Right lung (tissue), 5 donors: ENCODE data around the gene ADRA2A. TPM values are rescaled to one million over a fixed set of nuclear protein-coding genes. Genes with fewer than 3 reads are reported as not detected.

Experiments
- DNase-seq, 2 donors: peaks; one replicate each; pipeline ENCODE4 v3.0.0-alpha.2; 2013
- polyA plus RNA-seq, 5 donors: library from polyadenylated mRNA; unstranded; fragments of 120-200 nt; gene quantifications; one replicate each; pipeline versions ENCODE4 v1.2.1 to v1.2.3, GENCODE V29; 2013; ENCODE audit warnings: inconsistent platforms in 1 of 5, low replicate concordance in 1 of 5; ENCODE audit not compliant: insufficient read length in 5 of 5, insufficient read depth in 1 of 5

The ADRA2A gene
- polyA plus RNA-seq, 5 donors = 0.29 to 0.91 (median 0.33) TPM

DNA sequence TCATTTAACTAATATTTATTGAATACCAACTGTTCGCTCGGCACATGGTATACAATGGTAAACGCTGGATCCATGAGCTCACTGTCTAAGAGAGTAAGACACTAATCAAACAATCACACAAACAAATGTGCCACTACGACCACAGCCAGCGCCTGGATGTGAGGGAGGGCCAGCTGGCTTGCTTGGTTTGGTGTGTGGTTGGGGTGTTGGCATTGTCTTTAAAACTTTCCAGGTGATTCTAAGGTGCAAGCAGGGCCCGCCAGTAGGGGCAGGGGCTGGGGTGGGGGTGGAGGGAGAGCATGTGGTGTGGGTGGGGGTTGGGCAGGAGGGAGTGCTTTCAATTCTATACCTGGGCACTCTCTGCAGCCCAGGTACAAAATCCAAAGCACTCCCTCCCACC, 31.6 kb downstream of the ADRA2A start:
- no peak for DNase-seq

- peak in 1 of 2 donors; percentile 5 for DNase-seq
These were observed 32.8 kb downstream of the ADRA2A start for GRCh38 chr10:111109501-111110242.

DNA sequence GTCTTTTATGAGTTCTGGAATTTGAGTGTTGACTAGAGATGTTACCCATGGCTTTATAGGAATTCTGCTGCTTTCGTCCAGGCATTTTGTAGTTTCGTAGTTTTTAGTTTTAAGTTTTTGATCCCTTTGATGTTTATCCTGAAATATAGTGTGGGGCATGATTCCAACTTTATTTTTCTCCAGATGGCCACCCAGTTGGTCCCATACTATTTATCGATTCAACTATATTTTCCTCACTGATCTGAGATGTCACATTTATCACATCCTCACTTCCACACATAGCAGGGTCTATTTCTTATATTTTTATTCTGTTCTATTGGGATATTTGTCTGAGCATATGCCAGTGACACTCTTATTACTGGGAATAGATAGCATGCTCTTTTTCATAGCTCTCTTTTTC, 33.9 kb downstream of the ADRA2A start:
- no peak for DNase-seq

DNA sequence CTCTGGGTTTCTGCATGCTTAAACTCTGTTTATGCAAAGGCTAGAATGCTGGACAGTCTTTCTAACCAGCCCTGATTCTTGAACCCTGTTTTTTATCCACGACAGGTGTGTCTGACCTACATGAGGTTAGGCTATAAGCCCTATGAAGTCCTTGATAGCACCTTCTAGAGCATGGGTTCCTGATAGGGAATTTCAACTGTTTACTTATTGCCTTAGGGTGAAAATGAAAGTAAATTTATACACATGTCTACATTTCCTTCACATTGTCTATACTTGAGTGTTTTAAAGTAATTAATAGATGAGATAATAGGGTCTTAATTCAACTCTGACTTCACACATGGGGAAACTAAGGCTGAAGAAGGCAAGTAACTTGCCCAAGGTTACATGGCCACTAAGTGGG, 35.5 kb downstream of the ADRA2A start:
- no peak for DNase-seq

DNA sequence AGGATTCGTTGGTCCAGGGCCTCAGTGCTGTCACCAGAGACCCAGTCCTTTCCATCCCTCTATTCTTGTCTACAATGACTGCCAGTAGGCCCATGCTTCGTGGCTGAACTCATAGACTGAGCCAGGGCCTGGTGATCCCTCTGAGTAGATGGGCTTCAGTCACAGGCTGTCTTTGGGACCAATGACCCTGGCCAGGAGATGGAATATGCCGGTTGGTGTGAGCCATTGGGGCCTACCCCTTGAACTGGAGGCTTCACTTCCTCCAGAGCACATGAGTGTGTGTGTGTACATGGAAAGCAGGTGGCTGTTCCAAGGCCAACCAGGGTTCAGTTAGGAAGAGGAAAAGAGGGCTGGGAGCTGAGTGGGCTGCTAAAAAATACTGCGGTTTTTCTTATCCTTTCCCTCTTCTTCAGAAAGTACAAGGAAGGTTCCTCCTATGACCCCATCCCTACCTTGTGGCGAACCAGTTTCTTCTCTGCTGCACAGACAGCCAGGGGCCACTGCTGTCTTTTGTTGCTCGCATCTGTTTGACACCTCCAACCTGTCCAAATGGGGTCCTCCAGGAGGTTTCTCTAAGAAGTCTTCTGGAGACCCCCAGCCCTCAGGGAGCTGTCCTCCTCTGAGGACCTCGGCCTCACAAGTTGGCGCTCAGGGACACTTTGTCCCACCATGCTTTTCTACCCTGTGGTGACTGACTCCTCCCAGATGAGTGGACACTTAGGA, 36.6 kb downstream of the ADRA2A start:
- no peak for DNase-seq

DNA sequence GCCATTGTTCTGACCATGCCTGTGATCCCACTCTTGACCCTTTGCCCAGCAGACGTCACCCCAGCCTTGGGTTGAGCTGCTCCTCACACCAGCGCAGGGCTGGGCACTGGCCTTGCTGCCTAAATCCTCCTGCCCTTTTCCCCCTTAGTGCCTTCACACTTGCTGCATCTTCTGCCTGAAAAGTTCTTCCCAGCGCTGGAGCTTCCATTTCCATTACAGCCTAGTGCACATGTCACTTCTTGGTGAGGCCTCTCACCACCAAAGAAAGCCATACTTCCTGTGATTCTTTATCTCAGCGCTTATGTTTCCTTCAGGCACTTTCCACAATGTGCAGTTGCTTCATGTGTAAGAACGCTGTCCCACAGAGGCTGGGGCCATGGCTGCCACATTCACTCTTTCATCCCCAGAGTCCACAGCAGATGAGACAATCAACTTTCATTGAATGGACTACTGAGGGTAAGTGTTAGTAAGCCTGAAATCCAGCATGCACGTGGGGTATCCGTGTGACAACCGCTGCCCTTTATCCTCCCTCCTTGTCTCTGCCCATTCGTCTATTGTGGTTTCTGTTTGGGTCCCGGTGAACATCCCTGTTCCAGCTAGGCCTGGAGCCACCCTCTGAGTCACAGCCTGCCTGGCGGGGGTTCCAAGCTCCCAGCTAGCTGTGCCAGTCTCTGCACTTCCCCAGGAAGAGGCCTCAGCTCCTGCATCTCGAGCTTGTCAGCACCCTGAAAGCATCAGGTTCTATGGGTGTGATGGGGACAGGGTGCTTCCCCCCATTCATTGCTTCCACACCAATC, 37.3 kb downstream of the ADRA2A start:
- no peak for DNase-seq

DNA sequence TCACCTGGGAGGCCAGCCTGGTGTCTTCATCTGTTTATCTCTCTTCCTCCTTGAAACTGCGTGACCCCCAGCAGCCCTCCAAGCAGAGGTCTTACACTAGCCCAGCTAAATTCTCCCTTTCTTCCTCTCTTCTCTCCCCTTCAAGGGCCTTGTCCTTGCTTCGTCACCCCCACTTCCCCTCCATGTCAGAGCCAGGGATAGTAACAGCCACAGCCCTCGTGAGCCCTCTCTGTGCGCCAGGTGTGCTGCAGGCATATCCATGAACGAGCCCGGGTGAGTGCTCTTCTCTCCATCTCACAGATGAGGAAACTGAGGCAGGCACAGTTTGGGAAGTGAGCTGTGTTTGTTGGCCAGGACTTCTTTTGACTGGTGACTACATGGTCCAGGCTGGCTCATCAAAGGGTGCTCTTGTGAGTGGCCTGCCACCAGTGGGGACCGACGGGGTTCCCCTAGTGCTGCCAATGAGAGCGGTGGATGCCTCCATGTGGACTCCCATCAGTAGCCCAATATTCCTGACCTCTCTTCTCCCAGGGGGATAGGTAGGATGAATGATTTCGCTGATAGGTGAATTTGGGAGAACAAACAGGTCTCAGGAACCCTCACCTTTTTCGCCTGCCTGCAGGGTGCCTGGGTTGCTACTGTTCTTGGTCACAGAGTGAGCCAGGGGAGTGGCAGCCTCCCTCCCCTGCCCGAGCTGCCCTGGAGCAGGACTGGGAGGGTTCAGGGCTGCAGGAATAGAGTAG, 38.1 kb downstream of the ADRA2A start:
- DNase-seq = no peak

- no peak for DNase-seq
These were observed 39.4 kb downstream of the ADRA2A start for GRCh38 chr10:111116211-111116610.

DNA sequence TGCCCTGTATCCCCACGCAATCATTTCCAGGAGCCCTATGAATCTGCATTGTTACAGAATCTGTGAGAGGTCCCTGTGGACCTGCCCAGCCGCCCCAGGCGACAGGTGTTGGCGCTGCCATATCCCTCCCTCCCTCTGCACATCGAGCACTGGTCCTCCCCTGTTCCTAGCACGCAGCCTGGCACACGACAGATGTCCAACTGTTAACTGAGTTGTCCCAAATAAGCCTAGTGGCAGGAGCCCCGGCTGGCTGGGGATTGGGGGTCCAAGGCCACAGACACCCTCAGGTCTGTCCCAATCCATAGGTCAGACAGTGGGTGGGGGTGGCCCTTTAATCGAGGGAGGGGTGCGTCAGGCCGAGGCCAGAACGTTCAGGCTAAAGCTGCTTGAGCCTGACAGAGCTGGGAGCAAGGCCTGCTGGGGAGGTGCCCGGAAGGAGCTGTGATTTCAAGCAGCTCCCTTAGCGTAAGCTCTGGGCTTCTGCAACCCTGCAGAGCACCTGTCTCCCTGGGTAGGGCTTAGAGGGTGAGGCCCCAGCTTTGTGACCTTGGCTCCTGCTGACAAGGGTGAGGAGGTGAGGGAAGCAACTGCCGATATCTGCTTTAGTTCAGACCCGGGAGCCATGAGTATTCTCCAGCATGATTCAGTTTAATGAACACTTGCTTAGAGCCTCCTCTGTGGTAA, 40.1 kb downstream of the ADRA2A start:
- no peak for DNase-seq

DNA sequence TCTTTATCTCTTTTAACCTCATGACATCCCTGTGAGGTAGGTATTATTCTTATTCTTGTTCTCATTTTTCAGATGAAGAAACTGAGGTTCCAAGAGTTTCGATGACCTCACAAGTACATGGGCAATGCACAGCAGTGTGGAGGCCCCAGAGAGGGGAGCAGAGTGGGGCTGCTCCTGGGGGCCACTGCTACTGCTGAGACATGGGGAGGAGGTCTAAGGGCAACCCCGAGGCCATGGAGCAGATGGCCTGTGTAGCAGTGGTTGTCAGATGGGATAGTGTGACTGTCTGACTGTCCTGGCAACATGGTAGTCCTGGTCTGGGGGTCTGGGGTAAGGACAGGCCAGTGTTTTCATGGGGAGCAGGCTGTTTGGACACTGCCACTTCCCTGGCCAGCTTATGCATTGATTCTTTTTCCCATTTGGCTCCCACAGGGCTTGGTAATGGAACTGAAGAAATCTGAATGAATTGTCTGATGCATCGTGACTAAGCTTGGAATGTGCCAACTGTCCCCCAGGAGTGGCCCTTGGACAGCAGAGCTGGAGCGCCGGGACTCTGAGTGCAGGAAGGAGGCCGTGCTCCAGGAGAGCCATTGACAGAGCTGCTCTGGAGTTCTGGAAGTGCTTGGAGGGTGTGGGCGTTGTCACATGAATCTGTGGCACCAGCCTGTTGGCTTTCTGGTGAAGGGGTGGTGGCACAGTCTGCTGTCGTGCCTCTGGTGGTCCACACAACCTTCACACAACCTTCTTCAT, 40.9 kb downstream of the ADRA2A start:
- DNase-seq = no peak

DNA sequence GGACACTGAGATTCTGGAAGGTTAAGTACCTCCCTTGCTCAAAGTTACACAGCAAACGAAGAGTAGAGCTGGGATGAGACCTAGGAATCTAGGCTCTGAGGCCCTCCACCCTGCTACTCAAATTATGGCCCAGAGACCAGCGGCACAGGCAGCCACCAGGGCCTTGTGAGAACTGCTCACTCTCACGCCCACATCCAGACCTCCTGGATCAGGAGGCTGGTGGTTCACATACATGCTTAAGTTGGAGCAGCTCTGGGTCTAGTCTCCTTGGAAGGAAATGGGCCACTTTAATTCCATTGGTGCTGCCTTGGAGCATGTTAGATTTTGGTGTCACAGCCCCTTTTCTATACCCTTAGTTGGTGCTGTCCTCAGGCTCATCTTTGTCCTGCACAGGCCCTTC, 41.9 kb downstream of the ADRA2A start:
- no peak for DNase-seq

- no peak for DNase-seq
These were observed 42.8 kb downstream of the ADRA2A start for GRCh38 chr10:111119637-111120036.

DNA sequence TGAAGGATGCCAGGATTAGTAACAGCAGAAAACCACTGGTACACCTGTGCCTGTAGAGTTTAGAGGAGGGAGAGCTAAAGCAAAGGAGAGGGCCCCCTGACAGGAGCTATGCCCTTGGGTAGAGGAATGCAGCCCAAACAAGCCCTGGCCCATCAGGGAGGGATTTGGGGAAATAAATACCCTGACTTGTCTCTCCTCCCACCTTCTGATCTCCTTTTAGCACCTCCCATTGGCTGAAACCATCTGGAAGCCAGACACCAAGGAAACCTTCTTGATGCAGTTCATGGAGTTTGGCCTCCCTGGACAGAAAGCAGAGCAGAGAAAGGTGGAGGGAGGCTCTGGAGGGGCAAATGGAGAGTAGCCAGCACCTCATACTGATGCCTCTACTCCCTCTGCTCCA, 45.3 kb downstream of the ADRA2A start:
- DNase-seq = no peak

DNA sequence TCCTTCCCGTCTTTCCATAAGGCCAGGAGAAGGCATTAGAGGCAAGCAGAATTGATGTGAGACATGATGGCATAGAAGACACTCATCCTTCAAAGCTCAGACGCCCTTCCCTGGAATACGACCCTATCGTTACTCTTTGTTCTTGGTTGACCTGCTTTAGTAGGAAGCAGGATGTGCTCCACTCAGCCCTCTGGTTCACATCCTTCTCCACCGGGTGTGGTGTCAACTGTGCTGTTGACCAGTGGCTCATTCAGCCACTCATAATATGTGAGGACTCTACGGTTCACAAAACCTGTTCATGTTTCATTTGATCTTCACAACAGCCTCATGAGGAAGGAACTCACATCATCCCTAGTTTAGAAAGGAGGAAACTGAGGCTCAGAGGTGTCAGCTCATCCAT, 47.1 kb downstream of the ADRA2A start:
- no peak for DNase-seq

DNA sequence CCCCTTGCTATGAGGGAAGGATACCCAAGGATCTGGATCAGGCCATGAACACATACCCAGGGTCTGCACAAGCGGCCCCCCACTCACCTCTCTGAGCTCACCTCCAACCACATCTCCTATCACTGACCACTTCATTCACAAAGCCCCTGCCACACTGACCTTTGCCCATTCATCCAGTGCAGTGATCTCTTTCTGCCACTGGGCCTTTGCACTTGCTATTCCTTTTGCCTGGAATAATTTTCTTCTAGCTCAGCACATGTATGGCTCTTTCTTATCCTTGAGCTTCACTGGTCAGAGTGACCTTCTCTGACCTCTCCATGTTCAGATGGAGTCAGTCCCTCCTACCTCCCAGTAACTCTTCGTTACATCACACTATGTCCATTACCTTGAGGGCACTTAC, 48.3 kb downstream of the ADRA2A start:
- DNase-seq = no peak

GRCh38 chr10:111126077-111126476, 49.2 kb downstream of the ADRA2A start:
- DNase-seq = no peak

DNA sequence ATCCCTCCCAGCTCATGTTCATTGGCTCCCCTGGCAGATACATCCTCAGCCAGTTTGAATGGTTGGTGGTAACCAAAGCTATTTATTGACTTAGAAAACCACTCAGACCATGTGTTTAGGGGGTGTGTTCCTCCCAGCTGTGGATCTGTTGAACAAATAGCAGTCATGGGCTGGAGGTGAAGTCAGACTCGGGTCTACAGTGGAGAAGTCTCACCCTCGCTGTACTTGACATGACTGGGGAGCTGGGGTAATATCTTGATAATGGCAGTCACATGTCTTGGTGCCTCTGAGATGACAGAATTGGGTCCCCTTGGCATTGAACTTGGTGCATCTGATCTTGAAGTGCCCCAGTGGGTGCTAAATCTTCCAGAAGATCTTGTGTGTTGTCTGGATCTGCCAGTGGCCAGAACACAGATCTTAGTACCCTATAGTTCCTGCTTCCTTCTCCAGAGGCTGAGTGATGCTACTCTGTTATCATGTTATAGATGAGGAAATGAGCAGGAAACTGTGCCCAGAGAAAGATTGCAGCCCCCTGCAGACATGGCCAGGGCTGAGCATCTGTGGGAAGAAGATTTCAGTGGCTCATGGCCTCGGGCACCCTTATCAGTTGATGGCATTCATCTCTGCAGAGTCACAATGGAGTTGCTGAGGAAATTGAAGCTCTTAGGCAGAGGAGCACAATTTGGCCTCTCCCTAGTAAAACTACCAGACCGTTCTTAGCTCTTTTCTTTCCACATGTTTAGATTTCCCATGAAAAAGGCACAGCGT, 50.4 kb downstream of the ADRA2A start:
- no peak for DNase-seq

DNA sequence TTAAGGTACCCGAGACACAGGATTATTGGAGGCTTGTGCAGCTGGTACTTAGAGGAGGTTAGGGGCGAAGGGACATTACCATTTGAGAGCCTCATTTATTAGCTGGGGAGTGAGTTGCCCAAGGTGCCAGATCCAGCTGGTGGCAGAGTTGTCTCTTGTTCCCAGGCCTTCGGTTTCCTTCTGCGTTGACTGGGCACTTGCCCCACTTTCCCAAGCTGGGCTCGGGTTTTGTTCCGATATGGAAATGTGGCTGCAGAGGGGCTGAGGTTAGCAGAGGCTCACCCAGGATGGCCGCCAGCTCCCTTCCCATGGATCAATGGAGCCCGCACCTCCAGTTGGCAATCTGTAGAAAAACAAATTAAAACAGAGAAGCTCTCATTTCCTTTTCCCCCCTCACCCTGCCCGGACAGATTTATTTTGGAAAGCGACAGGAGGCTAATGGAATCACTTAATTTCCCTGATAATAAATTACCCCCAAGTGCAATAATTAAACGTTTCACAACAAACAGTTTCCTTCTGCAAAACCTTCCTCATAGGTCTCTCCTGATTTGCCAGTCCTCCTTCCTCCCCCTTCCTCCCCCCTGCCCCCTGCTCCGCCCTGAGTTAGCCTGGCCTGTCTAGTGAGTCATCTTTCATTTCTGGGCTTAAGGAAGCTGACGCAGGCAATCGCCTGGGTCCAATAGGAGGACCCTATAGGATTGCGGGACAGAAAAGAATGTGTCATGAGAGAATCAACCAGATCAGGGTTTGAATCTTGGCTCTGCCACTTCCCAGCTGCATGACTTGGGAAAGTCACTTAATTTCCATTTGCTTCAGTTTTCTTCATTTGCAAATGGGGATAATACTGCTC, 51.7 kb downstream of the ADRA2A start:
- no peak for DNase-seq

DNA sequence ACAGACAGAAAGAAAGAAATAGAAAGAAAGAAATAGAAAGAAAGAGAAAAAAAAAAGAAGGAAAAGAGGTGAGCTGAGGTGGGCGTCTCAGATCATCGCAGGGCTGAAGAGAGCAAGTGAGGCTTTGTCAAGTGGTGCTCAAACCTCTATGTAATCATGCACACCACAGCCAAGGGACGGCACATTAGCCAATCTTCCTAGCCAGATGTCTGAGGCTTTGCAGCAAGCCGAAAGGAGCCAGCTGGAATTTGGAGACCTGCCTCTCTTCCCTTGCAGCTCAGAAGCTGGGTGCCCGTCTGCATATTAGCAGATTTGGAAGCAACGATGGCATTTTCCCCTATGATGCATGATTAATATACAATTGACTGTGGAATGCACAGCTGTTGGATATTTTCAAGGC, 52.5 kb downstream of the ADRA2A start:
- no peak for DNase-seq
